ENCODE data around the gene FAM20C.

Gene FAM20C

DNA sequence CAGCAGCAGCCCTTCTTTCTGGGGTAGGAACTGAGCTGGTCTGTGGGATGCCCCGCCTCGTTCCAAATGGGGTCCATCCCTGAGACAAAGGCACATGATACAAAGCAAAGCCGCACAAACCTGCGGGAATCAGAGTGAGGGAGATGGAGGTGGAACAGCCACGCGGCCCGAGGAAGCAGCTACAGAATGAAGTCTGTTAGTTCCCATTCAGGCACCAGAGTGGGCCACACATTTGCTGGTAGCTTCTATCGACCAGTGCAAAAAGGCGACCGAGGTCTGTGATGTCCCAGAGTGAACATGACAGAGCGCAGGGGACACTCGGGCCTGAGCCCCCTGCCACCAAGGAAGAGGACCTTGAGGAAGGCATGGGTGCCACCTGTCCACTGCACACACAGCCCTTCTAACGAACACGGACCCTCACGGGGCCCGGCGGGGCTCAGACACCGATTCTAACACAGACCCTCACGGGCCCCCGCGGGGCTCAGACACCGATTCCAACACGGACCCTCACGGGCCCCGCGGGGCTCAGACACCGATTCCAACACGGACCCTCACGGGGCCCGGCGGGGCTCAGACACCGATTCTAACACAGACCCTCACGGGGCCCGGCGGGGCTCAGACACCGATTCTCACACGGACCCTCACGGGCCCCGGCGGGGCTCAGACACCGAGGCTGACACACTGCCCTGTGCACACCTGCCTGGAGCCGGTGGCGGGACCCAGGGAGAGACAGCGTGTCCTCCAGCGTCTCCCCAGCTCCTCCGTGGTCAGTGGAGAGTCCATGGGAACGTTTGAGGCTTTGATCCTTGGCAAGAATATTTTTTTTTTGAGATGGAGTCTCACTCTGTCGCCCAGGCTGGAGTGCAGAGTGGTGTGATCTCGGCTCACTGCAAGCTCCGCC lies 32.8 kb upstream of the FAM20C start:
- no peak for DNase-seq (ENCODE audit: low read depth)

DNA sequence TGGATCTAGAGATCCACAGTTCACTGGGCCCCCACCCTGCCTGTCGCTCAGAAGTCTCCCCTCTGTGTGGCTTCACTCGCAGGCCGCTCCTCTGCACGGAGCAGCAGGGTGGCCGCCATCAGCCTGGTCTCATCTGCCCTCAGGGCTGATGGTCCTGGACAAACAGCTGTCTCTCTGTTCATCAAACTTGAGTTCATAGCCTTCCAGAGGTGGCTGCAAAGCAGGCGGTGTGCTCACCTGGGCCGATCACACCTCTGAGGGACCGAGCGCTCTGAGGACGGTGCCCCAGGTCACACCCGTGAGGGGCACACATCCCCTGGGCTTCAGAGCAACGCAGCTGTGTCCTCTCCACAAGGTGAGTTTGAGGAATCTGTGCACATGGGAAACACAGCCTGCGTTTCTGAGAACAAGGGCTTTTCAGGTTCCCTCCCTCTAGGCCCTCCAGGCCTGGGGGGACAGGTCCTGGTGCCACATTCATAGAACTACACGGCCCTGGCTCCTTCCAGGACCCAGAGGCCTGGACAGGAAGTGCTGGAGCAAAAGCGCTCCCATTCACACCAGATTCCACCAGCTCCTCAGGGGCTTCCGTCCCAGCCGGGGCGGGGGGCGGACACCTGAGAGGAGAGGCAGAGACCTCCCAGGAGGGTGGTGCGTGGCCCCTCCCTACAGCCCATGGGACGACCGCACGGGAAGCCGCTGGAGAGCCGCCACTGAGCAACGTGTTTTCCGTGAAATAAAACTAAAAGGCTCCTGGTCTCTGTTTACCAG lies 31.2 kb upstream of the FAM20C start:
- no peak for DNase-seq (ENCODE audit: low read depth)

DNA sequence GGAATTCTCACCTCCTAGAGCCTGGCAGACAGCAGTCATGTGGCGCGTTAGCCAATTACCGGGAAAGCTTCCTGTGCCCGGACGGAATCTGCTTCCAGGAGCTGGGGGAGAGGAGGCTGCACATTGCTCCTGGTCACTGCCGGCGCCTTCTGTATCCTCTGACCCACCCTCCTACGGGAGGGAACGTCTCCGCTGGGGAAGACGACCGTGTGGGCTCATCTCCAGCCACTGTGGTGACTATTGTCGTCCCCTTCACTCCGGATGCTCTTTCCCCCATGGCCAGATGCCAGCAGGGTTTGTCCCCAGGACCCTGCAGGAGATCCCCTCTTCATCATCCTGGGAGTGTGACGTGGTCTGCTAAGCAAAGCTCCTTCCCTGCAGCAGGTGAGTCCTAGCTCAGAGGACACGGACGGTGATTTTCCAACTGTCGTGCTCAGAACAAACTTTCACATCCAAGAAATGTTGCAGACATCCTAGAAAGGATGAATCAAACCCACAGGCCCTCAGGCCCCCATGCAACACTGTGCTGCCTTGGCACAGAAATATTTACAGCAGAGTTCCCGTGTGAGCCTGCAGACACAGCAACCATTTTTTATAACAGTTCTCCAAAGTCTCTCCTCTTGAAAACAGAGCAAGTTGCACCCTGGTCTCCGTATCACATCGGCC lies 29.6 kb upstream of the FAM20C start:
- DNase-seq (ENCODE audit: low read depth), result no peak

DNA sequence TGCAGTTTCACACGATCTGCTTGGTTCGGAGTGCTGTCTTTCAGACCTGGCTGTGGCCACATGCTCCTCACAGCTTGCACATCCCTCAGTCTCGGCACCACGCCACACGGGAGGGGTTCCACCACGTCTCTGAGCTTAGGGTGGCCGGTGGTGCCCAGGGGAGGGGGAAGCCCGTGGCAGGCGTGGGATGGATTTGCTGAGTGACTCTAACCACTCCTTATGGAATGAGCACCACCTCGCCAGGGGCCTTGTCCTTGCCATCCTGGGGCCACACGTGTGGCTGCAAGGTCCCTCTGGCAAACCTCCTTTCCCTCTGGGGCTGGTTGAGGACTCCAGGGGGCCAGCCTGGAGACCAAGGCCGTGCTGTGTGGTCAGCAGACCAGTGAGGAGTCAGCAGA lies 29.1 kb upstream of the FAM20C start:
- no peak for DNase-seq (ENCODE audit: low read depth)

DNA sequence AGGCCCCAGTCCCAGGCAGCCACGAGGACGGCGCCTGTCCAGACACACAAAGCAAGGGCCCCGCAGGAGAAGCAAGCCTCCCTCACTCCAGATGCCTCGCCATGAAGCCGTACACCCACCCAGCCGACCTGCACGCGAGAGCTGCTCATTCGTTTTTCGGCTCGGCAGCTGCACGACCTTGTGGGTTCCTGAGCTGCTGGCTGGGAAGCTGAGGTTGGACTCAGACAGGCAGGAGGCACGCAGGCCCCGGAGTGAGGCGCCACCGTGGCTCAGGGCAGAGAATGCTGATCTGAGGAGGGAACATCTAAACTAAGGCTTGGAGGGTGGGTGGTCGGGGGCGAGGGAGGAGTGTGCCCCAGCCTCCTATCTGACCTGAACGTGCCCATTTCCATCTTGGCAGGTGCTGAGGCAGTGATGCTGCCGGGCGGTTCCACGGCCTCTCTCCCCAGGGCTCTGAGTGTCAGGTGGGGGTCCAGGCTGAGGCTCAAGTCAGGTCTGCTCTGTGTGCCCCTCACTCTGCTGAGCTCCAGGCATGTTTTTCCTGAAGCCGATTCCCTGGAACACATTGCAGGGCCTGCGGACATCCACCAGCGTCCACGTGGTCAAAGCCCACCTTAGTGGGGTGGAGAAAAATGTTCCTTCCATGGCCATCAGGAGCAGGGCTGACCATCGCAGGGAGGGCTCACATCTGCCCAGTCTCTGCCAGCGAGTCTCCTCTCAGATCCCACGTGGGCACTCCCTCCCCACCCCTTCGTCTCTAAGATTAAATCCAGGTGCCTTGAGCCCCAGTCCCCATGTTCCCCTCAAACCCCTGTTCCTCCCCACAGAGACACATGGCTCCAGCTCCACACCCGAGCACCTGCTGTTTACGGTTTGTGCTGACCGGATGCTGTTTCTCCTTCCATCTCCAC lies 28.1 kb upstream of the FAM20C start:
- no peak for DNase-seq (ENCODE audit: low read depth)

DNA sequence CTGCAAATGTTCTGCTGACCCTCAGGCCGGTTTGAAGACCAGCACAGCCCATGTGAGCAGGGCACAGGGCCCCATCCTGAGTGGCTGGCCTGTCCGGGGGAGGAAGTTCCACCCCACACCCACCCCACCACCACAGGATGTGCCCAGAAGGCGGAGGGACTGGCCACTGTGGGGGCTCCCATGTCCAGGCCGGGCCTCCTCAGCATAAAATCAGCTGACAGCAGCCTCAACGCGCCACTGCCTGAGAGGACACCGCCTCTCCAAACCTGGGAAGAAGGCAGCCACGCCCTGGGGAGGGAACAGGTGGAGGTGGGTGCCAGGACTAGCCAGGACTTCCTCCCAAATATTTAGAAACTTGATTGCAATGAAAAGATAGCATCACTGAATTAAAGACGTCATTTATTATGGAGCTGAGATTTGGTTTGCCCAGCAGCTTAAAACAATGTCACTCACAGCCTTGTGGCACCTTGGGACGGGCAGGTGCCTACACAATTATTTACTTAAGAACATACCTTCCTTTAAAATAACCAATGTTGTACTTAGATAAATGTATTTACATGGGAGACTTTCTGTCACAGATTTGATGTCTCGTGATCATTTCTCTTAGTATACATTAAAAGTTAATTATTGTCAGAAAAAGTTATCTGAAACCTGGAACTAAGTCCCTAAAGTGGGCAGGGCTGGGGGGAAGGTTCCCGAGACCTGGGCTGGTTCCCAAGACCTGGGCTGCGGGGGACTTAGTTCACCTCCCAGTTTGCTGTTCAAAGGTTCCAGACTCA lies 27.3 kb upstream of the FAM20C start:
- no peak for DNase-seq (ENCODE audit: low read depth)

DNA sequence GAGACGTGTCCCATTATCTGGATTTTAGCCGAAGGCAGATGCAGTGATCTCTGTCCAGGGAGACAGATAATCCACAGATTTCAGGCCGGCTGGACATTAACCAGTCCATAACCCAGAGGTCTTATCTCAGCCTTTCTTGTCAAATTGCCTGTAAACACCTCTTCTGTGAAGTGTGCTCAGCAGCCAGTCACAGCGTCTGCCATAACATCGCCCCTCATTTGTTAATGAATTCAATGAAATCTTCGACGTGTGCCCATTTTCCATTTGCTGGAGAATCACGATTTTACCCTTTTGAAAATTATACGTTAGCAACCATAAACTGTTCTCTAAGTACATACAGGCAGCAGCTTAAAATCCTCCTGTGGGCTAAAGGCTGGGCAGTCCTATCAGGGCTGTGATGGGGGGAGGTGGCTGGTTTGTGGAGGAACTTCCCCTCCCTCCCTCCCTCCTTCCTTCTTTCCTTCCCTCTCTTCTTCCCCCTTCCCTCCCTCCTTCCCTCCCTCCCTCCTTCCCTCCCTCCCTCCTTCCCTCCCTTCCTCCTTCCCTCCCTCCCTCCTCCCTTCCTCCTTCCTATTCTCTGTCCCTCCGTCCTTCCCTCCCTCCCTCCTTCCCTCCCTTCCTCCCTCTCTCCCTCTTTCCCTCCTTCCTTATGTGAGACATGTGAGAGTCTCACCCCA lies 26.6 kb upstream of the FAM20C start:
- no peak for DNase-seq (ENCODE audit: low read depth)

DNA sequence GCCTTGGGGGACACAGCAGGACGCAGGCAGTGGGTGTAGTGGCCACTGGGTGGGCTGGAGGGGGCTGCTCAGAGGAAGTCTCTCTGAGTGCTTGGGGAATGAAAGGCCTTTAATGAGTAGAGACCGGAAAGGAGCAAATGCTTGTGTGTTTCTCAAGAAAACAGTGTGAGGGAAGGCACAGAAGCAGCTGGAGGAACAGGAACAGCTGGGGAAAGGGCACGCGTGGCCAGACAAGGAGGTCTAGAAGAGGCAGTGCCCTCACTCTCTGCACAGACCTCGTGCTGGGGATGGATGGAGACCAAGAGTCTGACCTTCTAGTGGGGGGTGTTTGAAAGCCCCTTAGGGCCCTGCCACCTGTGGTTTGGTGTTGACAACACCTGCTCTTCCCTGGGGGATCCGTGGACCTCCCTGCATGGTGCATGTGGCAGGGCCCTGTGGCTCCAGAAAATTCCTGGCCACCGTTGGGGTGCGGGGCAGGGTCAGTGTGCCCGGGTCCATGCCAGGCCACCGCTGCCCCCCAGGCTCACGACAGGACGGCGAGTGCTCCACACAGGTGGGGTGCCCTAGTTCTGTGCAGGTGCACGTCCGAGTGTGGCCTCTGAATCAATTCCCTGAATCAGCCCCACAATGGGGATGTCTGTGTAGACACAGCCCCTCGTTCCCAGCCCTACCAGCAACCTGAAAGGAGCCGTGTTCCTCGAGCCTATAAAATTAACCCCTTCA lies 25.9 kb upstream of the FAM20C start:
- DNase-seq (ENCODE audit: low read depth), result no peak

DNA sequence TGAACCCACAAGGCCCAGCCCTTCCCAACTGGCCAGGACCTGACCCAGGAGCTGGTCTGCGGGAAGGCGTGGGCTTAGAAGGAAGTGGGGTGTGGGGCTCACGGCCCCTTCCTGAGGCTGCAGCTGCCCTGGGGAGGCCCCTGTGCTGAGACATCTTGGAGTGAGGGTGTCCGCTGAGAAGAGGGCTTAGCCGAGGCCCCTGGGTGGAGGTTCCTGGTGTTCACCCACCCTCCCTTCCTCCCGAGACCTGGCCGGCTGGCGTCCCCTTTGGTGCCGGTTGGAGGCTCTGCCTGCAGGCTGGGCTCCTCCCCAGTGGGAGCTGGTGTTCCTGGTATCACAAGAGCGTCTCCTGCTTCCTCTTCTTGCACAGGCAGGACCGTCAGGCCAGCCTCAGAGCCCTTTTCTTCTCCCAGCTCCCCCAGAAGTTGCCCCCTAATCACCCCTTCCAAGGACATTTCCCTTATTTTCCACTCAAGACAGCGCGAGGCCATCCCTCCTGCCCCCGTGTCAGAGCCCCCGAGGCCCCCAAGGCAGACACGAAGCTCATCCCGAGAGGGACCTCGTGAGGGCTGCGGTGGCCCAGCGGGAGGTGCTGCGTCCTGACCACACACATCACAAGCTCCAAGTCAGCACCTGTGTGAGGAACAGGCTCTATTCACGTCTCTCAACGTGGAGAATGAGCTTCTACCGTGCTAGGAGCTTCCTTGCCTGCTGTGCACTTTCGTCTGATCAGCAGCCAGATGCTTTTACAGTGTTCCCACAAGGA lies 25.1 kb upstream of the FAM20C start:
- no peak for DNase-seq (ENCODE audit: low read depth)

DNA sequence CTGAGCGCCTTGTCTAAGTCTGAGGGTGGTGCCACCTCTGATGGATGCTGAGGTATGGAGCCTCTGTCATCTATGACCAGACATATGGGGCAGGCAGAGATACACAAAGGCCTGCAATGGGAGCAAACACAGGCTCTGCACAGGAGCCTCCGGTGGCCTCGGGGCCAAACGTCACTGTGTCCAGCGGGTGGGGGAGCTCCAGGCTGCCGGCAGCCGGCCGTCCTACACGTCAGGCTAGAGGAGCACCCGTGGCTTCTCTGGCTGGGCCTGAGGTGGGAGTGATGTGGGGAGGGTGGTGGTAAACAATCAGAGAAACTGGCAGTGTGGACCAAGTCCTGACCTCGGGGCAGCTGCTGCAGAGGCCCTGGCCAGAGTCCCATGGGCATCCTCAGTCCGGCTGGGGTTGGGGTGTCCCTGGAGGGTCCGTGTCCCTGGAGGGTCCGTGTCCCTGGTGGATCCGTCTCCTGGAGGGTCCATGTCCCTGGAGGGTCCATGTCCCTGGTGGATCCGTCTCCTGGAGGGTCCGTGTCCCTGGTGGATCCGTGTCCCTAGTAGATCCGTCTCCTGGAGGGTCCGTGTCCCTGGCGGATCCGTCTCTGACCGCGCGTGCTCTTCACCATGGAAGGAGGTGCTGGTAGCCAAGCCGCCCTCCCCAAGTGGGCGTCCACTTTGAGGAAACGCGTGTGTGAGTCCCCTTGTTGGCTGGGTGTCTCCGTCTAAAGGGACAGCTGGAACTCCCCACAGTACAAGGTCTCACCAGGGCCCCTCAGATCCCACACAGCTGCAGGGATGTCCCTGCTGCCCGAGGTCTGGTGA lies 24.2 kb upstream of the FAM20C start:
- DNase-seq (ENCODE audit: low read depth), result no peak

DNA sequence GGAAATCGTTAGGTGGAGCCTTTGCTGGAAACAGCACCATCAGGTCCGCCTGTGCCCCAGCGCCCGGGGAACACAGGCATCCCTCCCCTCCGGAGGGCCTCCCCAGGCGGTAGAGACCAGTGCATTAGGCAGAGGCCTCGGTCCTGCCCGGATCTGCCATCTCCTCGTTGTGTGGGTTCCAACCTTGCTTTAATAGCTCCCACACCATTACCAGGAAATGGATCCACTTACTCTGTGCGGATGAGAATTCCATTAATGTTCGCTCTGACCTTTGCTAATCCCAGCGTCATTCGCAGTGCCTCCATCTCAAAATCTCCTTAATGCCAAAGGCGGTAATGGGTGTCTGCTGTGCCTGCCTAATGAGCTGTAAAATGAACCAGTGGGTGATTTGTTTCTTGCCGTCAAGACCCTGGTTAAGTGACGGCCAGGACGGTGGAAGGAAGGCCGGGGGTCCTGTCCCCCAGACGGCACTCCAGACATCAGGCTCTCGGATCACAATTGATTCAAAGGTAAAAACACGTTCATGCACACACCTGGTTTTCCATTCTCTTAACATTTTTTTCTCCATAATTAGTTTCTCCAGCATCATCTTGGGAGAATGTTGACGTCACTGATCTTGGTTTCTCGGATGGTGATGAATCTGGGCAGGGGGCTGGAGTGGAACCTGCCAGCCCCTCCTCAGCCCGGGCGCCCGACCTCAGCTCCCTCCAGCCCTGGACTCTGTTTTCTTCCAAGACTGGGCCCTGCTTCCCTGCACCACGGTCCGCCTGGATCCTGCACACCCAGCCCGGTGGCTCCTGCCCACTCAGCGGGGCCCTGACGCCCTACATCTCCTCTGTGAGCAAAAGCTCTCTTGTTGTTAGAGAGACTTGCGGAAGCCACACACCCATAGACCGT lies 22.8 kb upstream of the FAM20C start:
- no peak for DNase-seq (ENCODE audit: low read depth)

DNA sequence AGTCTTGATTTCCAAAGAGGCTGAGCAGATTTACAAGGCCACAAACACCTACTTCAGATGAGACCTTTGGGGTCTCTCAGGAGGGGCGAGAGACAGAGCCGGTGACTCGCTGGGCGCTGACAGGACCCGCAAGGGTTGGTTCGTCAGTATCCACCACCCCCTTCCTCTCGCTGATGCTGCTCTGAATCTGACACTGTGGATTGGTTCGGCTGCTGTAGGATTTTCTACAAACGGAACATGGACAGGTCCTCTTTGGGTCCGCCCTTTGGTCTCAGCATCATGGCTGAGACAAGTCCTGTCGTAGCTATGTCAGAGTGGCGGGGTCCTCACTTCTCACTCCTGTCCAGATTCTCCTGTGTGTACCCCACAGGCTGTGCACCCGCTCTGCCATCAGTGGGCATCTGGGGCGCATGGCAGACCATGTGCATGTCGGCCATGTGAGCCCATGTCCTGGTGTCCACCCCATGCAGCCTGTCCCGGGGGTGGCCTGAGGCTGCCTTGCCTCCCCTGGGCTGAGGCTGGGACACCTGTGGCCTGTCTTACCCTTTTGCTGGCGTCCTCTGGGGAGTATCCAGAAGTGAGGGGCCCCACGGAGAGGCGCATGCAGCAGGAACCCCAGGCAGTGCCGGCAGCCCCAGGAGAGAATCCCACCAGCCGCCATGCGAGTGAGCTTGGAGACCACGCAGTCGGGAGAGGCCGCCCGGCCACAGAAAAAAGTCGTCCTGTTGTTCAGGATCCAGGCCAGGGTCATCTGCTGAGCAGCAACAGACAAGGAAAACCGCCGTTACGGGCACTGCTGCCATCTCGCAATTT lies 21.6 kb upstream of the FAM20C start:
- DNase-seq (ENCODE audit: low read depth), result no peak

DNA sequence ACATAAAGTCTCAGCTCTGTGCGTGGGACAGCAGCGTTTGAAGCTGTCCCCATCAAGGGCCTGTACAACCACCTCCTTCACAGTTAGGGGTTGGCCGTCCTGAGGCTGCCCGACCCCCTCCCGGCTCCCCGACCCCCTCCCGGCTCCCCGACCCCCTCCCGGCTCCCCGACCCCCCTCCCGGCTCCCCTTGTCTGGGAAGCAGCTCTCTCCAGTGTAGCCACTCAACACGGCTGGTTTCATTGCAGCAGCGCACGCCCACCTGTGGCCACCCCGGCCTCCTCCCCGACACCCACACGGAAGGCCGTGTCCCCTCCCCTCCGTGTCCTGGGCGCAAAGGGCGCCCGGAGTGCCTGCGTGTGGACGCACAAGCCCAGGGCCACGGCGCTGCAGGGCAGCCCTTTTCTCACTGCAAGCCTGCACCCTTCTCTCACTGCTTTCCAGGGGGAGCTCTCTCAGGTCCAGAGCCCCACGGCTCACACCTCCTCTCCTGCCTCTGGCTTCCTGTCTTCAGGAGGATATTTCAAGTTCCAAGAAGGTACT lies 20.9 kb upstream of the FAM20C start:
- DNase-seq (ENCODE audit: low read depth), result no peak

DNA sequence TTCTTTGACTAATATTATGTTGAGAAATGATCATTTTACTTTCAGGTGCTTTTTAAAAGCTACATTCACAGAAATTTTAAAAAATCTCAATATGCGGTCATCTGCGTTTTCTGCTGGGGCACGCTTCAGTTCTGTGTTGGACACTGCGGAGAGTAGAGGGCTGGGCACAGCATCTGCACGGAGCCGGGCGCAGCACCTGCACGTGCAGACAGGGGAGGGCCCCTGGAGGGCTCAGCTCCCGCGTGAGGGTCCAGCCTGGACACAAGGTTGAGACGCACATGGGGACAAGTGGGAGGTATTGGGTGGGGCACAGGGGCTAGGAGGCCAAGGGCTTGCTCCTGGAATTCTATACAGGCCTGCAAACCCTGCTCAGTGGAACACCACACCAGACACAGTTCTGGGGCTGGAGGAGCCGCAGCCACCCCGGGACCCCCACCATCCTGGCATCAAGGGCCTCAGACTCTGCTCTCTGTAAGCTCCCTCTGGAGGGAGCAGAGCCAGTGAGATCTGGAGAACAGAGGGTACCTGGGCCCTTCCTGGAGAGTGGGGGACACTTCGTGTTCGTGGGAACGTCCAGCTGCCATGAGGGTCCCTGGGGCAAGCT lies 20.4 kb upstream of the FAM20C start:
- DNase-seq (ENCODE audit: low read depth), result no peak

DNA sequence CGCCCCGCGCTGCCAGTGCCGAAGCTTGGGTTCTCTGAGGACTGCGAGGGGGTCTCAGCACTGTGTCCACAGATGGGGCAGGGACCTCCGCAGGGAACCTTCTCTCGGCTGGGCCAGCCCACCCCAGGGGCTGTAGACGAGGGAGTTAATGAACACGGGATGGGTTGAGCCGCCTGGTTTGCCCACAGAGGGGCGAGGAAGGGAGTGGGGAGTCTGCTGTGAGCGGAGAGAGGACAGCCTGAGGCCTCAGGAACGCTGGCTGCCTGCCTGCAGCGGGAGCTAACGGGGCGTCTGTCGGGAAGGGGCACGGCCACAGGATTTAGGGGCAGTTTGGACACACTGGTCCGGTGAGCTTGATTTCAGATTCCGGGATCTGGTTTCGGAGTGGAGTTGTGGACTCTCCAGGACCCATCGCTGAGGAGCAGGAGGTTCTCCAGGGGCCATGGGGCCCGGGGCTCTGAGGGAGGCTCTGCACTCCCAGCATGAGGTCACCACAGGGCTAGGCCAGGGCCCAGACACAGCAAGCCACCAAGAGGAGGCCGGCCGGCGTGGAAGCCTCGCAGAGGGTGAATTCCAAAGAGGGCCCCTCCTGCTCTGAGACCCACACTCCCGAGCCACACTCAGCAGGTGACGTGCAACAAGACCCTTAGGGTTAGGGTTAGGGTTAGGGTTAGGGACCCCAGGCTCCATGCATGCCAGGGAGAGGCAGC lies 19.0 kb upstream of the FAM20C start:
- no peak for DNase-seq (ENCODE audit: low read depth)
